Kasumi-1 (cell line): ENCODE results near the gene PRELID3B.
"Not testable (repeated sequence)": the region's sequence is repeated elsewhere in the genome, so short reads cannot be mapped to it uniquely, and the experiment has no call there.

Experiments
- DNase-seq, 2 experiments: peaks; one replicate each; lab custom pipeline; 2025; lab: John Stamatoyannopoulos, UW

PRELID3B gene

GRCh38 chr20:59048681-59049030, 6.1 kb upstream of the PRELID3B start:
- DNase-seq = no peak

GRCh38 chr20:59047938-59048680, 5.5 kb upstream of the PRELID3B start:
- no peak for DNase-seq

DNA sequence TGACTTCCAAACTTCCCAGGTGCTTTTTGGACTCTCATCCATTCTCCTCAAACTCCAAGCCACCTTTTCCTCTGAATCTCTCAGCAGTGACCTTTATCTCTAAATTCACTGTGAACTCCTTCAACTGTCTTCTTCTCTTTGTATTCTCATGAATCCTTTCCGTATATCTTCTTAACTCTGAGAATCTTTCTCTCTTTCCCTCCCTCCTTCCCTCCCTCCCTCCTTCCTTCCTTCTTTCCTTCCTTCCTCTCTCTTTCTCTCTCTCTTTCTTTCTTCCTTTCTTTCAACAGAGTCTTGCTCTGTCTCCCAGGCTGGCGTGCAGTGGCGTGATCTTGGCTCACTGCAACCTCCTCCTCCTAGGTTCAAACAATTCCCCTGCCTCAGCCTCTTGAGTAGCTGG, 4.3 kb upstream of the PRELID3B start:
- no peak for DNase-seq

DNA sequence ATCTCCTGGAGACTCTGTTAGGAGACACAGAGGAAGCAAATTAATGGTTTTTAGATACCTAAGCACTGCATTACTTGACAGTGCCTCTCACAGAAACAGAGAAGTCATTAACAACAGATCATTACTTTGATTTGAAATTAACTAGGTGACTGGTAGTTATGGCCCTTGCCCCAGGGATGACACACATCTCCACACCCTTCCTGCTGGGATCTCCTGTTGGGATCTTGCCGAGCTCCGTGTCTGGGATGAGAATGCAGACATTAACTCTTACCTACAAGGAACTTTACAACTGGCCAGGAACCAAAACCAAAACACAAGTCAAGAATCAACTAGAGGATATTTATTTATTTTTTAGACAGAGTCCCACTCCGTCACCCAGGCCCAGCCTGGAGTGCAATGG, 2.2 kb upstream of the PRELID3B start:
- DNase-seq = no peak

- DNase-seq = no peak
These were observed 1.7 kb upstream of the PRELID3B start for GRCh38 chr20:59044295-59044694.

- DNase-seq = no peak
These were observed 1.1 kb upstream of the PRELID3B start for GRCh38 chr20:59043698-59044097.

DNA sequence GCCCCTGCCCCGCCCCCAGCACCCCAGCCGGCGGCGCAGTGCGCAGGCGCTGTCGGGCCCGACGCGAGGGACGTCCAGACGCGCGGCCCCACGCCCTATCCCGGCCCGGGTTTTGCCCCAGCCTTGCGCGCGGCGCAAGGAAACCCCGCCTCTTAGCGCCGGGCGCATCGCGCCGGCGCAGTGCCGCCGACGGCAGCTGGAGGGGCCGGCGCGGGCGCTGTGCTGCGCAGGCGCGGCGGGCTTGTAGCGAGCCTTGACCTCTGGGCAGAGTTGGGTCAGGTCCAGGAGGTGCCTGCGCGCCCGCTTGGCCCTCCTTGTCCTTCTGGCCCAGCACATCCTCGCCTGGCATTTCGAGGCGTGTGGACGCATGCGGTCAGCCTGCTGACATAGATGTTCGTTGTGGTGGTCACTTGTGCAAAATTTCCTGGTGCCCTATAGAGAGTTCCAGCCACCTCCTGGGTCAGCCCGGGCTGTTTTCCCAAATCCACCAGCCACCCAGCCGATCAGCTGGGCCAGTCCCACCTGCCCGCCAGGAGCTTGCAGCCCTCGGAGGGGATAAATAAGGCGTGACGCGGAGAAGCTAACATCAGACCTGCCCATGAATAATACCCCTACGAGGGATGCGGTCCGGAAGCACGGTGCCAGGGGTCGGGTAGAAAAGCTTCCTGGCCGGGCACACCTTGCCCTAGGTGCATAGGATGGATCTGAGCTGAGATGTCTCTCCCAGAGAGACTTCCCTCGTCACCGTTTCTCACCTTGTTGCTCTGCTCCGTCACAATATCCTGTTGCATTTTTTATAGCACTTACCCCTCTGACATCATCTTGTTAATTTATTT, 428 bp upstream of the PRELID3B start:
- peak; percentile 78 to 82 for DNase-seq

DNA sequence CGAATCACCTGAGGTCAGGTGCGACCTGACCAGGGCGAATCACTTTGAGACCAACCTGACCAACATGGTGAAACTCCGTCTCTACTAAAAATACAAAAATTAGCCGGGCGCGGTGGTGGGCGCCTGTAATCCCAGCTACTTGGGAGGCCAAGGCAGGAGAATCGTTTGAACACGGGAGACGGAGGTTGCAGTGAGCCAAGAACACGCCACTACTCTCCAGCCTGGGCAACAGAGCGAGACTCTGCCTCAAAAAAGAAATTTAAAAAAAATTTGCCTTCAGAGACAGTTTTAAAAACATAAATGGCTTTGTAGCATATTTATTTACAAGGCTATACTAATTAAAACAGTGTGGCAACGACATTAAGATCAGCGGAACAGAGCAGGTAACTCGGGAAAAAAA, 1.1 kb downstream of the PRELID3B start:
- DNase-seq = not testable (repeated sequence)

GRCh38 chr20:59040667-59041066, 1.9 kb downstream of the PRELID3B start:
- DNase-seq = no peak

DNA sequence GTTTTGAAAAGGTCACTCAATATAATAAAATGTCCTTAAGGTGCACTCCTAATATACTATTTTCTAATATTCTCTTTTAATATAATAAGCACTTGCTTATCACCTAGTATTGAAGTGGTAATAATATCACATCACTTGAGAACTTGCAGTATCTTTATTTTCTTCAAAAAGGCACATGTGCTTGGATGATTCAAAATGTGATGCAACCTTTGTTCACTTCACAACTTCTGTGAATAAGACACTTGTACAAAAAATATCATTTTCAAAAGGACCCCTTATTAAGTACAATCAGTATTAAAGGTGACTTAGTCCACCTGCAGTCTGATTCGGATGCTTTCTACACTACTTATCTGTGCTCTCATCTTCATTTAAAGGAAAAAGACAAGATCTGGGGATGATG, 3.4 kb downstream of the PRELID3B start:
- DNase-seq = no peak

GRCh38 chr20:59037386-59037785, 5.2 kb downstream of the PRELID3B start:
- no peak for DNase-seq

GRCh38 chr20:59035381-59035780, 7.2 kb downstream of the PRELID3B start:
- no peak for DNase-seq

DNA sequence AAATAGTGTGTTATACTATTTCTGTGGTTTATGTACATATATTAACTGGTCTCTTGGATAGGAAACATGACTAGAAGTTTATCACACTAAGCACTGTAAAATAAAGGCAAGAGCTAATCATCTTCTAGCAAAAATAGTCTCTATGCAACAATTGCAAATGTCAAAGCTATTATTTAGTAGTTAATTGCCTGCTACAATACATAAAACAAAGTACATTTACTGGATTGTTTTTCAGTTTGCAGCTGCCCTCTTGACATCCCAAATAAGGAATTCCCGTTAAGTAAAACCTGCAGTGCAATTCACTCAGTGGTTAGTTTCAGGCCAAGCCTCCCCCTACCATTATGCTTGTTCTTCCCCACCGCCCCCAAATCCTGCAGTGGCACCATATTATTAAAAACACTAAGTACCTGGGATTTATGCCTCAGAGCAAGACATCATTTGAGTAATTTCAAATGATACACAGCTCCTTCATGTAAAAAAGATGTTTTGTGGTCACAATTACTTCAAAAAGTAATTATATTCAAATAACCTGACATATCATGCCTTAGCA, 8.9 kb downstream of the PRELID3B start:
- no peak for DNase-seq

- DNase-seq = no peak
These were observed 9.5 kb downstream of the PRELID3B start for GRCh38 chr20:59033093-59033492.

DNA sequence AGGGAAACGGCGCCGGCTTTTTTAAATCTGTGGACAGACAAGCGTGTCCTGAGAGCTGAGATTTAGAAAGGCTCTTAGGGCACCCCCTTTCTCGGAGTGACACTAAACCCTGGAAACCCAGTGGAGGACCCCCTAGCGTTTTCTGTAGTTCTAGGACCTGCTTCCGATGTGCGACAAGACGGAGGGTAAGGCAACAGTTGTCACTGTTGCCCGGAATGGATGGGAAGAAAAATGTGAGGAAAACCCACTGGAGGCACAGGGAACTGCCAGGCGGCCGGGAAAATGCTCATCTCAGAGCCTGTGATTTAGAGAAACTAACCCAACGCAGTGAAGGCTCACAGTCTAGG, 9.9 kb downstream of the PRELID3B start:
- DNase-seq = peak; percentile 72 to 73

DNA sequence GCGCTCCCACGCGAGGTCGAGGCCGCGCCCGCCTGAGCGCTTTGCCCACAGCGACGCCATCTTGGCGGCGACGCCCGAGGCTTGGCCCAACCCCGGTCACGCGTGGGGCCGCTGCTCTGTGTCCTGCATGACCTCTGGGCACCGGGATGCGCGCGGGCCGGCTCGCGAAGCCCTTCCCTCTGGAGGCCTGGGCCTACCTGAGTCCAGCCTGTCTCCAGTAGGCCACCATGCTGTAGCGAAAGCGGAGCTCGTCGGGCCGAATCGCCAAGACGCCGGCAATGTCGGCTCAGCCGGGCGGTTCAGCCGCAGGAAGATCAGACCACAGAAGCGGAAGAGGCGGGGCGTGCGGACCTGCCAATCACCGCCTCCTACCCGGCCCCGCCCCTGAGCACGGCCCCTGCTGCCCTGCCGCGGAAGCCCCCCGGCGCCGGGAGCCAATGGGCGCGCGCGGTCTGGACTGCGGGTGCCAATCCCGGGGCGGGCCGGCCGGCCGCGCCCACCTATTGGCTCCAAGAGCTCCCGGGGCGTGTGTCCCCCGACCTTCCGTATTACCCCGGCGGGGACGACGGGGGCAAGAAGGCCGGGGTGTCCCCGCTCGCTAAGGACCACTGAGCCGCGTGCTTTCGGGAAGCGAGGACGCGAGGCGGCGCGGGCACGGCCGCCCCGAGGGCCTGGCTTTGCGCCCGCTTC, 10.4 kb downstream of the PRELID3B start, which contains the start of gene ATP5F1E:
TSS of gene ATP5F1E (minus strand) at position 313 of the 690 bp plus-strand sequence. CDS start at position 229, 84 bp downstream.
- peak; percentile 93 to 99 for DNase-seq

- DNase-seq = no peak
These were observed 11.0 kb downstream of the PRELID3B start for GRCh38 chr20:59031564-59032022.

DNA sequence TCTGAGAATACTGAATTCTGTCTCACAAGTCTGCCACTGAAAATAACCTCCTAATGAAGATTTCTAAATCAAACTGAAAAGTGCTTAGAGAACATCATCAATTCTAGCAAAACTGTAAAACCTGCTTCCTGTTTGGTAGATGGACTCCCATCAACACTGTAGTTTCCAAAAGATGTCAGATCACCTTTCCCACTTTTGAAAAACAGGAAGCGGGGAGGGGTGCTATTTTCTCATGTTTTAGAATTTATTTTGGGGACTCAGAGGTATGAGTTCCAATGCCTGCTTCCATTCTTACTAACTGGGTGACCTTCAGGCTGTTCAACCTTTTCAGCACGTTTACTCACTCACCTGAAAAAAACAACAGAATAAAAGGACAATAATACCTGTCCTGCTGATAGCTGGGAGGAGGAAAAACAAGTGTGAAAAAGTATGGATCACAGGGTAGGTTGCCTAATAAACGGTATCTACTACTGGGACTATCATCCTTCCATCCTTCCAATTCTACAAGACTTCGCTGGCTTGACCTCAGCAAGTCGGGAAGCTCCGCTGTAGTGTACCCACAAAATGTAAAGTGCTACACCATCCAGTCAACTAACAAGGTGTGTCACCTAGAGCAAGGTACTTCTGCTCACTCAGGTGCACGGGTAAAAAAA, 11.5 kb downstream of the PRELID3B start:
- no peak for DNase-seq

GRCh38 chr20:59028812-59029211, 13.8 kb downstream of the PRELID3B start:
- DNase-seq = no peak

DNA sequence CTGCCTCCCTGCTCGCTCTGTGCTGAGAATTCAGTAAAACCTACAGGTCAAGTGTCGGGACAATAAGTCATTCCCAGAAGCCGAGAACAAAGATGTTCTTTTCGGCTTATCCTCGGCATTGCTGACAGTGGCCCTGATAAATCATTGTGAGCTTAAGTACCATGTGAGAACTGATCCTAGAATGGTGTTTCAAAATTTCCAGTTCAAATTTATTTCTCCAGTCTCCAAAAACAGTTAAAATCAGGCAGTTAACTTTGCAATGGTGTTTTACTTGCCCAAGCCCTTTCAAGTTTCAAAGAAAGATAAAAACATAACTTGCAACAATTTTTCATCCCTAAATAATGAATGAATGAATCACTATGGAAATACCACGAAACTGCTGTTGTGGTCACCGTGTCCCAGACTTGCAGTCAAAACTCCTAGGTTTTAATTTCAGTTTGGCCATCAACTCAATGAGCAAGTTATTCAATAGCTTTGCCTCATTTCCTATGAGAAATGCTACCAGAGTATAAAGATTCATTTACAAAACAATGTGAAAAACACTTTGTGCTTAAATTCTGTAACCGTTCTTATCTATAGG, 14.8 kb downstream of the PRELID3B start:
- DNase-seq = no peak
